C4-2B (cell line): ENCODE results near the gene GSDME.

Experiments used
- CTCF ChIP-seq: fragments of 450-650 bp; conservative IDR thresholded peaks from 2 replicates; pipeline ENCODE4 v1.5.1; 2017; ENCODE audit warnings: mild to moderate bottlenecking
- ZFX ChIP-seq: fragments of 450-650 bp; IDR thresholded peaks from 2 replicates; pipeline ENCODE4 v1.6.1; 2017

GRCh38 chr7:24670782-24671181 lies 86.5 kb downstream of the GSDME start:
- TF ChIP-seq CTCF (no peak), ZFX (no peak)
